HEK293 (cell line): ENCODE measurements around the gene CISD1.

Experiments used
- BCL11A ChIP-seq: fragments of 450-650 bp; formaldehyde crosslinking; IDR thresholded peaks from 2 replicates; pipeline ENCODE4 v1.5.1; 2016; ENCODE audit warnings: low read depth, missing biosample characterization, missing genetic modification characterization
- GLI4 ChIP-seq: fragments of 450-650 bp; formaldehyde crosslinking; IDR thresholded peaks from 2 replicates; pipeline ENCODE4 v1.5.1; 2016; ENCODE audit warnings: missing biosample characterization, missing genetic modification characterization
- INSM2 ChIP-seq: fragments of 450-650 bp; formaldehyde crosslinking; IDR thresholded peaks from 2 replicates; pipeline ENCODE4 v1.5.1; 2016; ENCODE audit warnings: missing biosample characterization, missing genetic modification characterization
- KLF17 ChIP-seq: fragments of 450-650 bp; formaldehyde crosslinking; IDR thresholded peaks from 2 replicates; pipeline ENCODE4 v1.5.1; 2016; ENCODE audit warnings: missing biosample characterization, missing genetic modification characterization
- PATZ1 ChIP-seq: fragments of 450-650 bp; formaldehyde crosslinking; IDR thresholded peaks from 2 replicates; pipeline ENCODE4 v1.5.1; 2016; ENCODE audit warnings: missing biosample characterization, missing genetic modification characterization
- PBX3 ChIP-seq: sonication (generic); formaldehyde crosslinking; IDR thresholded peaks from 2 replicates; pipeline ENCODE4 v1.8.1; 2022; ENCODE audit warnings: mild to moderate bottlenecking, moderate library complexity, missing genetic modification reagents
- TRIM28 ChIP-seq: IDR thresholded peaks from 2 replicates; pipeline ENCODE4 v1.6.1; 2011; ENCODE audit warnings: low read length, control low read depth, borderline replicate concordance
- TSHZ1 ChIP-seq: fragments of 450-650 bp; formaldehyde crosslinking; IDR thresholded peaks from 2 replicates; pipeline ENCODE4 v1.5.1; 2016; ENCODE audit warnings: missing biosample characterization, missing genetic modification characterization, borderline replicate concordance
- ZBTB1 ChIP-seq: fragments of 450-650 bp; formaldehyde crosslinking; IDR thresholded peaks from 2 replicates; pipeline ENCODE4 v1.5.1; 2016; ENCODE audit warnings: missing biosample characterization, missing genetic modification characterization
- ZBTB17 ChIP-seq: fragments of 450-650 bp; formaldehyde crosslinking; IDR thresholded peaks from 2 replicates; pipeline ENCODE4 v1.5.1; 2016; ENCODE audit warnings: missing biosample characterization, missing genetic modification characterization
- ZBTB26 ChIP-seq: fragments of 450-650 bp; formaldehyde crosslinking; optimal IDR thresholded peaks from 2 replicates; pipeline ENCODE3; 2016; ENCODE audit warnings: missing biosample characterization, mild to moderate bottlenecking, missing genetic modification characterization
- ZNF157 ChIP-seq: fragments of 450-650 bp; formaldehyde crosslinking; IDR thresholded peaks from 2 replicates; pipeline ENCODE4 v1.5.1; 2016; ENCODE audit warnings: missing biosample characterization, missing genetic modification characterization
- ZNF391 ChIP-seq: fragments of 450-650 bp; formaldehyde crosslinking; IDR thresholded peaks from 2 replicates; pipeline ENCODE4 v1.5.1; 2016; ENCODE audit warnings: low read depth, missing biosample characterization, missing genetic modification characterization, borderline replicate concordance
- ZNF510 ChIP-seq: fragments of 450-650 bp; formaldehyde crosslinking; IDR thresholded peaks from 2 replicates; pipeline ENCODE4 v1.5.1; 2018; ENCODE audit warnings: mild to moderate bottlenecking, missing genetic modification characterization, missing biosample characterization; ENCODE audit not compliant: insufficient replicate concordance
- ZNF544 ChIP-seq: fragments of 450-650 bp; formaldehyde crosslinking; IDR thresholded peaks from 2 replicates; pipeline ENCODE4 v1.5.0; 2017; ENCODE audit warnings: missing biosample characterization, missing genetic modification characterization
- ZNF549 ChIP-seq: fragments of 450-650 bp; IDR thresholded peaks from 2 replicates; pipeline ENCODE4 v1.5.1; 2018; ENCODE audit warnings: missing biosample characterization, missing genetic modification characterization, mild to moderate bottlenecking, inconsistent platforms, moderate library complexity
- ZNF660 ChIP-seq: fragments of 450-650 bp; IDR thresholded peaks from 2 replicates; pipeline ENCODE4 v1.5.1; 2018; ENCODE audit warnings: missing biosample characterization, mild to moderate bottlenecking, missing genetic modification characterization
- ZNF707 ChIP-seq: fragments of 450-650 bp; formaldehyde crosslinking; IDR thresholded peaks from 2 replicates; pipeline ENCODE4 v1.5.1; 2016; ENCODE audit warnings: missing biosample characterization, missing genetic modification characterization

The CISD1 gene

GRCh38 chr10:58267713-58268453, 1.1 kb upstream of the CISD1 start, which contains the start of gene IPMK (continued):
- TF ChIP-seq INSM2 (tag by site-specific recombination) (no peak), BCL11A (no peak), ZBTB17 (tag by site-specific recombination) (no peak; the same call in 1 of the 2 replicates), ZNF549 (tag by site-specific recombination) (no peak), ZNF660 (0 out of 2 replicates have a peak, but pooled peaks have one; percentile 11), PATZ1 (peak; percentile 97), KLF17 (tag by site-specific recombination) (no peak), ZNF157 (no peak), ZNF391 (no peak; the same call in 1 of the 2 replicates), ZNF544 (tag by site-specific recombination) (no peak), TSHZ1 (tag by site-specific recombination) (no peak), ZNF510 (tag by site-specific recombination) (no peak), GLI4 (tag by site-specific recombination) (no peak), PBX3 (CRISPR knock-in tag) (no peak), TRIM28 (no peak), ZBTB26 (tag by site-specific recombination) (peak; percentile 78), ZBTB1 (tag by site-specific recombination) (no peak), ZNF707 (tag by site-specific recombination) (no peak)
